GM21360 (cell line): ENCODE results near the gene ZNHIT6.

ENCODE experiments used
- ATAC-seq: cut with Tn5 transposase; IDR thresholded peaks from one replicate; pipeline ENCODE4 v1.9.1; 2021; ENCODE audit warnings: mild to moderate bottlenecking, moderate library complexity; ENCODE audit not compliant: unreplicated experiment

The ZNHIT6 gene

GRCh38 chr1:85623061-85623471 is 85.2 kb downstream of the ZNHIT6 start:
- ATAC-seq = no peak

GRCh38 chr1:85621430-85621829 is 86.8 kb downstream of the ZNHIT6 start:
- ATAC-seq = no peak

DNA sequence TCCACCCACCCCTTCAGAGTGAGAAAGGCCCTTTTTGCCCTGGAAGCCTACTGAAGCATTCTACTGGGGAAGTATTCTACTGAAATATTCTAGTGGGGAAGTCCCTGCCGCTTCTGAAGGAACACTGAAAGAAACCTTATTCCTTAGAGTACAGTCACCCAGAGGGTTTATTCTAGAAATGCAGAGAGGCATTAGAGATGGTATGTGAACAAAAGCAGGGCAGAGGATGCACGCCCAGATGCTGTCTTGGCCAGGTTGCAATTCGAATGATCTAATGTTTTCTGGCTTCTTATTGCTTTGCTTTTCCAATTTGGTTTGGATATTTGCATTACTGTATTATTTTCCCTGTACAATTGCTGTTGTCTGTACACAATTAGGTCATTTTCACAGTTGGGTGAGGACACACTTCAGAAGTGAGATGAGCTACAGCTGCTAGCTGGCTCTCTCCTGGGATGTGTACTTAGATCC is 90.6 kb downstream of the ZNHIT6 start:
- peak; percentile 69 for ATAC-seq

DNA sequence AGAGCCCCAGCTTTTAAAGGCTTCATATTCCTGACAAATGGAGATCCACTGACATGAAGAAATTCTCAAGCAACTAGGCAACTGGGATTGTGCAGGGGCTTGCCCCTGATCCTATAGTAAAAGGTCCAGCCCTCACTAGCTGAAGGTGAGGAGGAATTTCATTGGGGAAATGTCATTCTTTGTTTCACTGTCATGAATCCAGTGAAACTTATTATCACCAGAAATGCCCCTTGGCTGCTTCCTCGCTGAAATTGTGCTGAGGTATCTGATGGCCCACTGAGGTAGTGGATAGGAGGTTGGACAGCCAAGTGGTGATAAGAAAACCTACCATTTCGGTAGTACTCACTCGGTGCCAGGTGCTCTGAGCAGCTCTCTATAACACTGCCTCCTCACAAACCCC is 91.5 kb downstream of the ZNHIT6 start:
- no peak for ATAC-seq

DNA sequence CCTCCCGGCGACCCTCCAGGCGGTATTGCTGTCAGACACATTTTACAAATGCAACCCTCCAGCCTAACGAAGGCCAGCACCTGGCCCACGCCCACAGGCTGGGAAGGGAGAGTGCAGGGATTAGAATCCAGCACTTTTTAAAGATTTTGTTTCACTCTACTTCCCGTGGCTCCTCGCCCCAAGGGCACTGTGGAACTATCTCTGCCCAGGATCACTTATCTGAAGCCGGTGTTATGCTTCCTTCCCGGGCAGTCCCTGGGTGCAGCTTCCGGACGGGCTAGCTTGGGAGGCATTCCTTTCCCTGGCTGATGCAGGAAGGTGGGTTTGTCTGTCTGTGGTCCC is 91.9 kb downstream of the ZNHIT6 start:
- no peak for ATAC-seq

DNA sequence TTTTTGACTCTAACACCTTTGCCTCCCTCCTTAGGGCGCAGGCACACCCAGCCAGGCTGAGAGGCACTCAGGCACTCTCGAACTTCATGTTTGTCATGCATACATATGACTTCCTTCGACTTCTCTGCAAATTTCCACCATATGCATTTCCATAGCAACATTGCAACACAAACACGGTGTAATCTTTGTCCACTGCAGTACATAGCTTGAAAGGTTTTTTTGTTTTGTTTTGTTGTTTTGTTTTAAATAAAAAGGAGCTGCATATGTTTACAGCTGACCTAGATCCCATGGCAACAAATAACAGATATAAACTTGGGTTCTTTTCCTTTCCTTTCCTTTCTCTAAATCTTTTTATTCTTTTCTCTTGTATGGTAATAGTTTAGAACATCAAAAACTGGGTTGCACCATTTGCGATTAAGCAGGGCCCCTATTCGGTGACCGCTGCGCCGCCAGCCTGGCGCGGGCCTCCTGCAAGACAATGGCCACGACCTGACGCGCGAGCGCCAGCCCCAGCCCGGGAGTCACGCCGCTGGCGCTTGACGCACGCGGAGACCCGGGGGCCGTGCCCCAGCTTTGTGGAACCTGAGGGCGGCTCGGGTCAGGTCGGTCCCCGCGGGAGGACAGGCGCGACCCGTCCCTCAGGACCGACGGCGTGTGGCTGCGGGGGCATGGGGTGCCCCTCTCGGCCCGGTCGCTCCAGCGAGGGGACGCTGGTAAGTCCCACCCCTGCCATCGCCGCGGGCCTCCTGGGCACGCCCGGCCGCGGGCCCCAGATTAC is 92.5 kb downstream of the ZNHIT6 start:
- no peak for ATAC-seq

DNA sequence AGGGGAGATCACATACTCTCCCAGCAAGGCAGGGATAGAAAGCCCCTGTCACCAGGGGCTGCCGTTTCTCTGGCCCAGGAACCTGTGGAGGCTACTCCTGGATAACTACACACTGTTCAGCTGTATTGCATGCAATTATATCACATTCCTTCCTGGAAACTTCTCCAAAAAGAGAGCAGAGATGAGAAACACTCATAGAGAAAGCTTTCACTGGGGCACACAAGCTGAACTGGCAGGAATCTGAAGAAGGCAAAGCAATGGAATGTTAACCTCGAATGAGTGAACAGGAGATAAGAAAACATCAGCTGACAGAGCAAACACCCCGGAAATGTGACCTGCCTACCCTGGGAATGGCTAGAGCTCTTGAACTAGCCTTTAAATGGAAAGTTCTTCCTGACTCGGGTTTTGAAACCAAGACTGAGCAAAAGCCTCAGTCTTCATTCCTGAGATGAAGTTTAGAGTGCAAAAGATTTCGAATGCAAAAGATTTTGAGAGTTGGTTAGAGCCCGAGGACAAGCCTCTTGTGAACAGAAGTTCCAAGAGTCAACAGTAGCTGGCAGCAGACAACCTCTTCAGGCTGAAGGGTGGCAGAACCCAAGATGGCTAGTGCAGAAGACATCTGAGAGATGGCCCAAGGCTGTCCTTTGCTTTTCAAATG is 95.4 kb downstream of the ZNHIT6 start:
- no peak for ATAC-seq

DNA sequence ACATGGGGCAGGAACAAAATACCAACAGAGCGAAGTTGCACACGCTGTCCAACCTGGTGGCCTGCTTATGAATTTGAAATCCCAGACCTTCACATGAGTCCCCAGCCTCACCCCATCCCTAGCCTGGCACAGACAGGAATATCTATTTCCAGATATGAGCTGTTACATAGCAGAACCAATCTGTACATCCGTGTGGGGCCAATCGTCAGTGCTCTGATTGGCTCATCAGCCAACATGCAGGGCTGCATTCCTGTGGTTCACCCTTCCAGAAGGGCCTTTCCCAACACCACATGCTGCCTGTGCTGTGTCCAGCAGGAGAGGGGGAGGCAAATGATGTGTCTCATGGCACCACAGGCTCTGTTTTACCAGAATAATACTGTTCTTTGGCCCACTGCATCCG is 96.4 kb downstream of the ZNHIT6 start:
- no peak for ATAC-seq

- no peak for ATAC-seq
These were observed 96.8 kb downstream of the ZNHIT6 start for GRCh38 chr1:85611425-85611824.

GRCh38 chr1:85609976-85610375 is 98.3 kb downstream of the ZNHIT6 start:
- ATAC-seq = no peak

GRCh38 chr1:85608851-85609250 is 99.4 kb downstream of the ZNHIT6 start:
- no peak for ATAC-seq

DNA sequence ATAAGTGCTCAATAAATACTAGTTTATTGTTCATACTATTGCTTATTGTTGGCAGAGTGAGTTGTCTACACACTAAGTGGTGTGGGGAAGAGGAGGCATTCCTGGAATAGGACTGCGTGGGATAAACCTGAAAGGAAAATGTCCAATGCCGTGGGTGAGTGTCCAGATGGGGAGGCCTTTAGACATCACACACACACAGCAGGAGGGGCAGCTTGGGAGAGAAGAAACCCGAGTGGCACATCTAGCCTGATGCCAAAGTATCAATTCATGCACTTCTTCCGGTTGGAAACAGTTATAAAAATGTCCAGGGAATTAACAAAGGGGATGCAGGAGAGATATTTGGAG is 100.3 kb downstream of the ZNHIT6 start:
- no peak for ATAC-seq

GRCh38 chr1:85607126-85607920 is 100.9 kb downstream of the ZNHIT6 start:
- ATAC-seq = no peak

DNA sequence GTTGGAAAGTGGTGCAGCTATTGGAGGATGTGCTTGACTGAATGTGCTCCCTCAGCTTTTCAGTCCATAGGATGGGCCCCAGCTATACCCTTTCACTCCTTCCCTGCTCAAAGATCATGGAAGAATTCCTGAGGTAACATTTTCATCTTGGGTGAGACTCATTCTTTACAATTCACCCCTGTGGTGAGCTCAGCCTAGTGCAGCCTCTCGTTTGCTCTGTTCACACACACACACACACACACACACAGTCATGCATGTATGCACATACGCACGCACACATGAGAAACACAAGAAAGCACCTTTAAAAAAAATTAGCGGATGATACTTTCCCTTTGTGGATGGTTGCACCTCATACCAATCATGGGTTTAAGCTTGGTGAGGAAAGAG is 101.8 kb downstream of the ZNHIT6 start:
- no peak for ATAC-seq

- no peak for ATAC-seq
These were observed 102.5 kb downstream of the ZNHIT6 start for GRCh38 chr1:85605484-85606413.

DNA sequence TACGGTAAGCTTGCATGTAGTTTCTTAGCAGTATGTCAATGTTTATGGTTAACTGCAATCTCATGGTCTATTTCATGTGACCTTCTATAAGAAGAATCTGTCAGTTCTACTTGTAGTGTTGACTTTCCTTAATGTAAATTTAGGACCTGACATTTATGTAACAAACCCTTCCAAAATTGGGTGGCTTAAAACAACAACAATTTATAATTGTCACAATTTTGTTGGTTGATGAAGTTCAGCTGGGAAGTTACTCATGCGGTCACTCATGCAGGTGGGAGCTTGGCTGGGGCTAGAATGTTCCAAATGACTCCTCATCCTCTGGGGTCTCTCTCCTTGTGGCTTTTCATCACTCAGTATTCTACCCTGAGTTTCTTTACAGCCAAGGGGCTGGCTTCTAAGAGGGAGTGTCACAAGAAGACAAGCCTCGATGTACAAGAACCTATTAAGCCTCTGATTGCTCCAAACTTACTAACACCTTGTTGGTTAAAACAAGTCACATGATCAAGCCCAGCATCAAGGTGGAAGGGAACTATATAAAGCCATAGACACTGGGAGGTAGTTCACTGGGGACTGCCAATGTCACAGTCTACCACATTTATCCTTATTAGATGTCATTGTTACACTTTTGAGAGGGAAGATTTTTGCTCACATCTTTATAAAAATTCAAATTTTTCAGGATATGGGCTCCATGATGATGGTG is 103.8 kb downstream of the ZNHIT6 start:
- ATAC-seq = no peak

- ATAC-seq = no peak
These were observed 105.0 kb downstream of the ZNHIT6 start for GRCh38 chr1:85603086-85603880.

- ATAC-seq = no peak
These were observed 105.7 kb downstream of the ZNHIT6 start for GRCh38 chr1:85602571-85602970.

DNA sequence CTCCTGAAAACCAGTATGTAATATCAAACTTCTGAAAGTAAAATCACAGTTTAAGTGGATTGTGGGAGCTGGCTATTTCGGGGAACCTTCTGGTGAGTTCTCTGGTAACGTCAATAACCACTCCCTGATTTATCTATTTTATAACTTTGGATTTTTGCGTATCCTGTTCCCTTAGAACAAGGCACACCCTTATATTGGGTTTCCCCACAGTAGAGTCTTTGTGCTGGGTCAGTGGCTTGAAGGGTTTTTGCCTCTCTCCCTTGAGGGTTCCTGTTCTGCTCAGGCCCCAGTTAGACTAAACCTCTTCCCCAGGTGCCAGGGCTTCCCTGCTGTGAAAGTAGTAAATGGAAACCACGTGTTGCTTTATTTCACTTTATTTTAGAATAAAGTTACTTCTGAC is 106.3 kb downstream of the ZNHIT6 start:
- no peak for ATAC-seq
